CD4-positive, alpha-beta T cell treated with Interleukin-17A for 1 hour (primary cell): Measurements from ENCODE around the gene HOXA11.

Experiments
- DNase-seq: peaks from one replicate; pipeline ENCODE4 v3.0.0-alpha.2; 2020

HOXA11 gene

GRCh38 chr7:27167916-27168264 lies 17.1 kb downstream of the HOXA11 start:
- no peak for DNase-seq

DNA sequence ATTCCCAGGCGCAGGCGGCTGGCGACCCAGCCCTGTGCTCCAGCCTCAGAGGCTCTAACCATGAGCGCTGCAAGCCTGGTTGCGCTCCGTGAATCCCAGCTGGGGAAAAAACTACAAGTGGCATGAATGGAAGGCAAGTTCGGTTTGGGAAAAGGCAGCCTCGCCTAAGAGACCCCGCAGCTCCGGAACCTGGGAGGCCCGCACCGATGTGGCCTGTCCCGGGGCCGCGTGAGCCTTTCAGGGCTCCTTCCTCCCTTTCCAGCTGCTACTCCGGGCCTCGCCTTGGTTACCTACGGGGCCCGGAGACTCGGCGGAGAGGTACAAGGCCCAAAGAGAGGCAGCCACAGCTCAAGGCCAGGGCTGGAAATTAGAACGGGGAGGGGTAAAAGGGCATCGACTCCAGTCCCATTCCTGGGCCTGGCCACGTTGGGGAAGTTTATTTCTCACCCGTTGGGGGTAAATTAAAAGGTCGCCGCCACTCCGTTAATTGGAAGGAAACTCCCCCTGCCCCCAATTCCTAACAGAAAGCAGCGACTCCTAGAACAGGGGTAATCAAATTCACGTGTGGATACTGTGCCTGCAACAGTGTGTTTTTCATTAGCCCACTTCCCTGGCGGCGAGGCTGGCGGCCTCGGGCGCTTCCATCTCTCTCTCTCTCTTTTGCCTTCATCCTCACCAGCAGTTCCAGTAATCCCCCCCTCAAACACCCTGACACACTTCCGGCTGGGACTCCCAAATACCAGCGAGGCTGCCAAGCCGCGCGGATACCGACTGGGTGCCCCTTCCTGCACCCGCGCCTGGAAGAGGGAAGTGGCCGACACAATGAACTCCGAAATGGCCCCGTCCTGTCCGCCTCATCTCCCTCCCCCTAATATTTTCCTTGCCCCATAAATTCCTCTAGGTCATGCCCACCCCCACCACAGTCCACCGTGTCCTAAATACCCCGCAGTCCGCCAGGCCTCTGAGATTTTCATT lies 18.2 kb downstream of the HOXA11 start:
- no peak for DNase-seq

DNA sequence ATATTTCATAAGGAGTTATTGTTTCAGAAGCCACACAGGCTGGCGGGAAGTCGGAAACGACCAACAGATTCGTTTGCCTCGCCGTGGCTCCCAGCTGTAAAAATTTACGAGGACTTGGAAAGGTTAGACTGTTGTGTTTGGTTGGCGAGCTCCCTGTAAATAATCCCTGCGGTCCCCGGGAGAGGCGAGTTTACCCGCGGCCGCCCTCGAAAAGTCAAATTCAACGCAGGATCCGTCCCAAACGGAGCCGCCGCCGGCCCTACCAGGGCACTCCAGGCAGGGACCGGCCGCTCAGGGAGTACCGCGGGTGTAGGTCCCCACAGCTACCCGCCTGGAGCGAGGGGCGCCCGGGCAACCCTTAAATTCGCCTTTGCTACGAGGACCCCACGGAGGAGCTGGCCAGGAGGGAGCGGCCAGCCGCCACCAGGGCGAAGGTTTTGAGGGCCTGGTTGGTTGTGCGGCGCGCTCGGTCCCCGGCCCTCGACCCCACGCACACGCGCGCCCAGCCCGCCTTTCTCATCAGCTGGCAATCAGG lies 19.0 kb downstream of the HOXA11 start:
- no peak for DNase-seq

DNA sequence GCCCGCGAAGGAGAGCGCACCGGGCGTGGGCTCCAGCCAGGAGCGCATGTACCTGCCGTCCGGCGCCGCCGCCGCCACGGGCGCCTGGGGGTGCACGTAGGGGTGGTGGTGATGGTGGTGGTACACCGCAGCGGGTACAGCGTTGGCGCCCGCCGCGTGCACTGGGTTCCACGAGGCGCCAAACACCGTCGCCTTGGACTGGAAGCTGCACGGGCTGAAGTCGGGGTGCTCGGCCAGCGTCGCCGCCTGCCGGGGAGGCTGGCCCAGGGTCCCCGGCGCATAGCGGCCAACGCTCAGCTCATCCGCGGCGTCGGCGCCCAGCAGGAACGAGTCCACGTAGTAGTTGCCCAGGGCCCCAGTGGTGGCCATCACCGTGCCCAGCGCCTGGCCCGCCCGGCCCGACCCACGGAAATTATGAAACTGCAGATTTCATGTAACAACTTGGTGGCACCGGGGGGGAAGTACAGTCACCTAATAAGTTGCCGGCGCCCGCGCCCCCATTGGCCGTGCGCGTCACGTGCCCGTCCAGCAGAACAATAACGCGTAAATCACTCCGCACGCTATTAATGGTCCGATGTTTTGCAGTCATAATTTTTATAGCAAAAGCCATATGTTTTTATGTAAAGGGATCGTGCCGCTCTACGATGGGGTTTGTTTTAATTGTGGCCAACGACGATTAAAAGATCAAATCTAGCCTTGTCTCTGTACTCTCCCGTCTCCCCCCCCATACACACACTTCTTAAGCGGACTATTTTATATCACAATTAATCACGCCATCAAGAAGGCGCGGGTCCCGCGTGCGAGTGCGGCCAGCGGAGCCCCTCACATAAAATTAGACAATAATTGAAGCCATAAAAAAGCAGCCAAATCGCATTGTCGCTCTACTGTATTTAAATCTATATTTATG lies 19.7 kb downstream of the HOXA11 start, which contains the start of gene HOXA9:
TSS of gene HOXA9 (minus strand) at position 449 of the 907 bp plus-strand sequence. CDS start at position 369, 80 bp downstream.
- peak; percentile 43 for DNase-seq

DNA sequence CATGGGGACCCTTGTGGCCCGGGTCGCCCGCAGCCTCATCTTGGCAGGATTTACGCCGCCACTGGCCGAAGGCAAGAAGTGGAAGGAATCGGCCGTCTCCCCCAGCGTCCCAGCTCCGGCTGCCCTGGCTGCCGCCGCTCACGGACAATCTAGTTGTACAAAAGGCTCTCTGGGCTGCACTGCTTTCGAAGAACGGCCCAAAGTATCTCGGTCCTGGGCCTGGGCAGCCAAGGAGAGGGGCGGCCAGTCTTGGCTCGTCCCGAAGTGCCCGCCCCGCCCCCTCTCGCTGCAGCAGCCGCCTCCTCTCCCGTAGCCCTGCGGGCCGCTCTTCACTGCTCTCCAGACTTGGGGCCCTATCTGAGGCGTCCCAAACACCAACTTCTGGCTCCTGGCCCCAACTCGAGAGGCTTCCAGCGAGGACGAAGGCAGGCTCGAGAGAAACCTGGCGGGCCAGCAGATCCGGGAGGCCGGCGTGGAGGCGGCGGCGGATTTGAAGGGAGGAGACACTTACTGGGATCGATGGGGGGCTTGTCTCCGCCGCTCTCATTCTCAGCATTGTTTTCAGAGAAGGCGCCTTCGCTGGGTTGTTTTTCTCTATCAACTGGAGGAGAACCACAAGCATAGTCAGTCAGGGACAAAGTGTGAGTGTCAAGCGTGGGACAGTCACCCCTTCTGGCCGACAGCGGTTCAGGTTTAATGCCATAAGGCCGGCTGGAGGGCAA lies 20.5 kb downstream of the HOXA11 start:
- no peak for DNase-seq

GRCh38 chr7:27164045-27164366 lies 21.0 kb downstream of the HOXA11 start:
- DNase-seq = no peak

DNA sequence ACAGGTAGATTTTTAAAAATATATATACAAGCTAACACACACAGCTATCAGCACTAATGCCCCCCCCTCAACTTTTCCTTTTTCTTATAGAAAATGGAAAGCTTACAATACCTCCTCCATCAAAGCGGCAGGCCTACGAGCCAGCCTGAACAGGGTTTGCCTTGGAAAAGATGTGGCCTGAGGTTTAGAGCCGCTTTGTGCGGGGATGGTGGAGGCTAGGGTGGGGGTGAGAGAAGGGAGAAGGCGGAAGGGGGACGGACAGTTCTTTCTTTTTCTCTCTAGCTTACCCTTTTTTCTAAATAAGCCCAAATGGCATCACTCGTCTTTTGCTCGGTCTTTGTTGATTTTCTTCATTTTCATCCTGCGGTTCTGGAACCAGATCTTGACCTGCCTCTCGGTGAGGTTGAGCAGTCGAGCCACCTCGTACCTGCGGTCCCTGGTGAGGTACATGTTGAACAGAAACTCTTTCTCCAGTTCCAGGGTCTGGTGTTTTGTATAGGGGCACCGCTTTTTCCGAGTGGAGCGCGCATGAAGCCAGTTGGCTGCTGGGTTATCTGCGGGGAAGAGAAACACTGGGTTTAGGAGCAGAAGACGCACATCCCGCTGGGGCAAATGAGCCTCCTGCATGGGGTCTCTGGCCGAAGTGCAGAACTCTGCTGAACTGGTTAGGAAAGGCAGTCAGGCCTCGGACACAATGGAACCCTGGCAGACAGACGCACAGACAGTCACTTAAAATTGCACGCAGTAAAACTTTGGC lies 21.6 kb downstream of the HOXA11 start:
- no peak for DNase-seq

DNA sequence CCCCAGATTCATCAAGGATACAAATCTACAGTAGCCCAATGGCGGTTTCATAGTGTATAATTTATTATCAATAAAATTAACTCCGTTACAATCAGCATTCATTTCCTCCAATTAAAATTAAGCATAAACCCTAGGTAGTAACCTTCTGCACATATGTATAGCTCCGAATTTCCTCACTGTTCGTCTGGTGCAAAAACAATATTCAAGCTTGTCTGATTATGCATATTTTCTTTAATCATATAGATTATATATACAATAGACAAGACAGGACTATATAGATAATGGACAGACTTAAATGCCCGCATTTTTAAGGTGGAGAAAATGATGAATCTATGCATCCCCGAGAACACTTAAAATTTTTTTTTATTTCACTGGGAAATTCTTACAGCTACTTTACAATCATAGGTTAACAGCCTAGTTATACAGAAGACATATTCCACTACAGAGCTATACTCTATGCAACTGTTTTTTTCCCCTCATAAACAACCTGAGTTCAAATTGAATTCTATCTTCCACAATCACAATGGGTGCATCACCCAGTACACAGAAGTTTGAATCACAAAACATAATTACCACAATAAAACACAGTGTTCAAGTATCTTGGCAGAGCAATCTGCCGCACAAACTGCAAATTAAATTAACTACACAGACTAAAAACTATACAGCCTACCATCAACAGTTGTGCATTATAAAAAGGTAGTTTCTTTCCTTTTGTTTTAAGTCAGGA lies 22.3 kb downstream of the HOXA11 start:
- DNase-seq = no peak

GRCh38 chr7:27161721-27162560 lies 23.1 kb downstream of the HOXA11 start:
- DNase-seq = no peak

- DNase-seq = no peak
Measured at GRCh38 chr7:27161214-27161720, 23.8 kb downstream of the HOXA11 start.

GRCh38 chr7:27160546-27161213 lies 24.4 kb downstream of the HOXA11 start:
- peak; percentile 87 for DNase-seq

DNA sequence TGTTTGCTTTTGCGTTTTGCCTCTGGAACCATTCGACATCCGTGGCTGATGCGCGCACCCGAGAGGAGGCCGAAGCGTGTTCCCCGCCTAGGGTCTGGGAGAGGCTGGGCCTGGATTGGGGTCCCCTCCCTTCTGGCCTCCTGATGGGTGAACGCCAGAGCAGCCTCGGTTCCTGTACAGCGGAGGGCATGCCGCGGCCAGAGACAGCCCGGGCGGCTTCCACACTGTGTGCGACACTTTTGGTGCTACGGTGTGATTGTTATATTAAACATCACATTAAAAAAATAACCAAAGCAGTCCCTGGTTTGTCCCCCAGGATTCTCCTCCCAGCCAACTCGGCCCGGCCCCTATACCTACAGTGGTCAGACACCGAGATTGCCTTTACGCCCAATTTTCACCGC lies 24.9 kb downstream of the HOXA11 start:
- DNase-seq = no peak

DNA sequence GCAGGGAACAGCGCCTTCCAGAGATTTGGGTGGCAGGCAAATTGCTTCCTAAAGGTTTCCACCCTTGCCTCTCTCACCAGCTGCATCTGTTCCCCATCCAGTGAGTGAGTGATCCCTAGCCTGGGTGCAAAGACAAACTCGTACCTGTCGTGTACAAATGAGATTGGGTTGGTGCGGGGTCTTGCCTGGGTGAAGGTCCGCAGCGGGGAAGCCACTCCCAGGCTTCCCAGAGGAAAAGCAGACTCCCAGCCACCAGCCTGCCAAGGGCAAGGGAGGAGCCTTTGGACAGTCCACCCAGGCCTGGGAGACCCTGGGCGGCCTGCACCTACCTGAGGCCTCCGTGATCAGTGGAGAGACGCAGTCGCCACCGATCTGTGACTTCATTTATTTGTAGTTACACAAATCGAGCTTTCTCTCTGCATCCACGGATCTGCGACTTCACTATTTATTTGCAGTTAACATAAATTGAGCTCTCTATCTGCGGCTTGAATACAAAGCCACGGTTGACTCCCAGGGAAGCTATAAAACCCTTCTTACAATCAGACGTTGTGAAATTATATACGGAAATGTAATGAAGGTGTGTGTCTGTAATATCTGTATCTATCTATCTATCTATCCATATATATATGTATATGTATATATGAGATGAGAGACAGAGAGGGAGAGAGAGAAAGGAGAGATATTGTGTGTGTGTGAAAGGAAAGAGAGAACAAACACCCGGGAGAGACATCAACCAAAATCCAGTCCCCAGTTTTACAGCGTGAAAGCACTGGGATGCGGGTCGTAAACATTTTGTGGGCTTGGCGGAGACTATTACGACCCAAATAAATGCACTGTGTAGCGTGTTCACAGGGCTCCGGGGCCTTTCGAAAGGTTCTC lies 25.5 kb downstream of the HOXA11 start:
- no peak for DNase-seq

- DNase-seq = no peak
Measured at GRCh38 chr7:27158436-27159265, 26.4 kb downstream of the HOXA11 start.

DNA sequence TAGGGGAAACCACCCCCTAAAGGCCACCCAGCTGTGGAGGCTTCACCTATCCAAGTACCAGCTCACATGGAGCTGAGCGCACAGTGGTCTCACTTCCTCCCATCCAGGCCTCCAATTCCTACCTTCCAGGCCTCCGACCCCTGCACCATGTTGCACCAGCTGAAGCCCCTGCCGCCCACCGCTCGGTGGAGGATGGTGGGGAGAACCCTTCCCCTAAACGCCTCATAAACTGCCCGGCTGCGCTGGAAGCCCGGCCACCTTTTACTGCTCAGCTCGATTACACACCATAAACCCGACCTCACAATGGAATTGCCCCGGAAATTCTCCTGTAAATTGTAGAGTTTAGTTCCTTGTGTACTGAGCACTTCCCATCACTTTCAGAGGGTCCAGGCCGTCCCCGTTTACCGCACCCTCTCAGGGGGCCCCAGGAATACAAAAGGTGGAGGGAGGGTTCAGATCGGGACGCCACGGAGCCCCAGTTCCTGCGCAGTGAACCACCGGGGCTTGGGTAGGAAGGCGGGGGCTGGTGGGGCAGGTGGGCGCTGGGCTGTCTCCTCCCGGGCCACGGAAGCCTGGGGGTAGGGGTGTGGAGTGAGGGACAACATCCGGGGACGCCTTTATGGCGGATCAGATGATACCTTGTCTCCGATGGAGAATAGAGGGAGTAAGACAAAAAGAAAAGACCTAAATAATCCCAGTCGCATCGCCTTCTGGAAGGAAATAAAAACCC lies 27.2 kb downstream of the HOXA11 start:
- no peak for DNase-seq

- DNase-seq = no peak
Measured at GRCh38 chr7:27156916-27157701, 27.9 kb downstream of the HOXA11 start.
